WTC11 (cell line): Measurements from ENCODE around the gene OR6J1.

ENCODE experiments used
- CTCF ChIP-seq: fragments of 200-600 bp; IDR thresholded peaks from 2 replicates; pipeline ENCODE4 v1.8.0; 2022; ENCODE audit warnings: antibody characterized with exemption
- HMGXB4 ChIP-seq: sonication (generic); formaldehyde crosslinking; IDR thresholded peaks from 2 replicates; pipeline ENCODE4 v1.8.1; 2023; ENCODE audit warnings: mild to moderate bottlenecking, moderate library complexity, missing genetic modification reagents
- JUN ChIP-seq: sonication (generic); formaldehyde crosslinking; IDR thresholded peaks from 2 replicates; pipeline ENCODE4 v1.8.0; 2023; ENCODE audit warnings: mild to moderate bottlenecking, missing genetic modification reagents
- ZBTB43 ChIP-seq: sonication (generic); formaldehyde crosslinking; IDR thresholded peaks from 2 replicates; pipeline ENCODE4 v1.8.1; 2023; ENCODE audit warnings: mild to moderate bottlenecking, missing genetic modification reagents

- no peak for TF ChIP-seq ZBTB43 (CRISPR knock-in tag)
- TF ChIP-seq CTCF = no peak
- no peak for TF ChIP-seq HMGXB4 (CRISPR knock-in tag)
- no peak for TF ChIP-seq JUN
Measured at GRCh38 chr14:22601996-22602395, 42.2 kb downstream of the OR6J1 start.
